Spleen (tissue), 11 donors: ENCODE results near the gene CNPY4. TPM values are rescaled to one million over a fixed set of nuclear protein-coding genes. Genes with fewer than 3 reads are reported as not detected.

ENCODE experiments used
- DNase-seq: peaks from one replicate; pipeline ENCODE4 v3.0.0-alpha.2; 2020
- H3K27ac ChIP-seq, 8 donors: fragments of 200-600 bp; sonication (generic) in 7 of 8; 1 replicate in 4 of 8; 2 replicates in 4 of 8; pipeline versions ENCODE4 v1.5.0 to v1.8.0; 2016 to 2021; ENCODE audit warnings: inconsistent platforms in 4 of 8, mild to moderate bottlenecking in 4 of 8, moderate library complexity in 1 of 8
- H3K27me3 ChIP-seq, 7 donors: fragments of 200-600 bp; sonication (generic) in 6 of 7; replicated peaks in 1 of 7; 1 replicate in 4 of 7; 2 replicates in 3 of 7; pipeline versions ENCODE4 v1.5.0 to v1.8.0; 2016 to 2021; ENCODE audit warnings: inconsistent platforms in 3 of 7, mild to moderate bottlenecking in 1 of 7
- H3K36me3 ChIP-seq, 6 donors: fragments of 200-600 bp; sonication (generic) in 5 of 6; 1 replicate in 4 of 6; 2 replicates in 2 of 6; pipeline versions ENCODE4 v1.5.0 to v1.8.0; 2016 to 2021; ENCODE audit warnings: inconsistent platforms in 2 of 6
- H3K4me1 ChIP-seq, 6 donors: fragments of 200-600 bp; sonication (generic) in 5 of 6; 1 replicate in 3 of 6; 2 replicates in 3 of 6; pipeline versions ENCODE4 v1.5.0 to v1.8.0; 2016 to 2021; ENCODE audit warnings: inconsistent platforms in 3 of 6
- H3K4me3 ChIP-seq, 8 donors: fragments of 200-600 bp; sonication (generic) in 7 of 8; 1 replicate in 4 of 8; 2 replicates in 4 of 8; pipeline versions ENCODE4 v1.5.0 to v1.8.0; 2016 to 2021; ENCODE audit warnings: inconsistent platforms in 4 of 8, mild to moderate bottlenecking in 4 of 8, moderate library complexity in 2 of 8
- H3K9me3 ChIP-seq, 8 donors: fragments of 200-600 bp; sonication (generic) in 7 of 8; 1 replicate in 4 of 8; 2 replicates in 4 of 8; pipeline versions ENCODE4 v1.5.0 to v1.8.0; 2016 to 2021; ENCODE audit warnings: inconsistent platforms in 4 of 8
- POLR2A ChIP-seq, 3 donors: fragments of 450-650 bp; IDR thresholded peaks; one replicate each; pipeline ENCODE4 v1.5.1; 2017; ENCODE audit warnings: antibody characterized with exemption in 3 of 3, mild to moderate bottlenecking in 1 of 3
- POLR2AphosphoS5 ChIP-seq, 3 donors: sonication (generic); formaldehyde crosslinking; IDR thresholded peaks; one replicate each; pipeline ENCODE4 v1.5.1; 2017; ENCODE audit warnings: antibody characterized with exemption in 3 of 3
- WGBS, 5 donors: extraction: QIAGEN DNeasy Blood & Tissue Kit in 3 of 5; methylation state at CpG; one replicate each; pipeline versions ENCODE4 v1.1.5 to v1.1.7; 2013 to 2018; 5-methylcytosine and 5-hydroxymethylcytosine counted together
- intact Hi-C: fragments of 100-400 bp; cut with DNase I; formaldehyde crosslinking; loops from one replicate; pipeline ENCODE4 v1.15.0; 2023; ENCODE audit warnings: low total_unique reads
- polyA plus RNA-seq, 3 donors: library from polyadenylated mRNA; stranded (reverse); fragments of 200-250 nt; gene quantifications; one replicate each; pipeline ENCODE4 v1.2.1, GENCODE V29; 2013
- total RNA-seq, 7 donors: library from RNA; depleted of rRNA in 3 of 7; stranded (reverse); fragments of >200 nt in 3 of 7; fragmentation: NEBNext Ultra II Directional in 4 of 7; extraction: Animal tissue kit (Norgen Biotek cat#: 25700) in 4 of 7; gene quantifications; one replicate each; pipeline versions ENCODE4 v1.1.0 to v1.2.1, GENCODE V29; 2016 to 2021
- TF ChIP-seq, protein P1 (sequence below), 11 experiments: fragments of 200-600 bp in 7 of 11; fragments of 450-650 bp in 4 of 11; sonication (generic) in 4 of 11; IDR thresholded peaks in 8 of 11; conservative IDR thresholded peaks in 3 of 11; 1 replicate in 7 of 11; 2 replicates in 4 of 11; pipeline versions ENCODE4 v1.4.0 to v1.8.0; 2016 to 2021; ENCODE audit warnings: antibody characterized with exemption in 11 of 11, inconsistent platforms in 4 of 11, mild to moderate bottlenecking in 1 of 11
- donor health status: healthy with polysubstance abuse.
- donor health status: DM: no; HTN: no; CAD: no; lungs with moderate emphysema.
- donor health status: DM: no; HTN: no; CAD: no.
- donor health status: Bipolar disorder and iron deficiency.
- donor health status: healthy.
- donor health status: DM: no; HTN: no; CAD: no.
- donor health status: DM: yes; HTN: yes; CAD: no.

CNPY4 gene
- total and polyA plus RNA-seq, 10 donors: 9.7 to 19.7 (median 13.8) TPM

DNA sequence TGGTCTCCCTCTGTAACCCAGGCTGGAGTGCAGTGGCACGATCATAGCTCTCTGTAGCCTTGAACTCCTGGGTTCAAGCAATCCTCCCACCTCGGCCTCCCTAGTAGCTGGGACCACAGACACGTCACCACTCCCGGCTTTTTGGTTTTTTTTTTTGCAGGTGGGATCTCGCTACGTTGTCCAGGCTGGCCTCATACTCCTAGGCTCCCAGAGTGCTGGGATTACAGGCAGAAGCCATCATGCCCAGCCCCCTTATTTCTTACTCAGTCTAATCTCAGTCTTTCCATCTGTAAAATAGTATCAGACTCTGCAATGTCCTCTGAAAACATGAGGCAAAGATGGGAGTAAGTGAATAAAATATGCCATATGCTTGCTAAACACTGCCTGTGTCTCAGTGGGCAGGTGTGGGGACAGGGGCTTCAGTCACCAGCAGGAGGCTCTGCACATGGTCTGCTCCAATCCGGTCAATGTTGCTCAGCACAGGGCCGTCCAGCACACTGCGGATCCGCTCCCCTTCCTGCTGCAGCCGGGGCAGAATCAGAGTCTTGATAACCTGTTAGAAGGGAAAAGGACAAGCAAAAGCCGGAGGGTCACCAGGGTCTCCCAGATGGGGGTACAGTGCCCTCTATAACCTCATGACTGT is 9.8 kb upstream of the CNPY4 start:
- Histone ChIP-seq H3K27me3 (no peaks in the 10 kb centered on the region), H3K4me3 (no peak overlapping the region), H3K4me1 (no peaks in the 10 kb centered on the region), H3K36me3 (peaks cover 0 to 100% (median 81%) of the 10 kb centered on the region in 6 donors), H3K9me3 (no peaks in the 10 kb centered on the region), H3K27ac (no peak overlapping the region)
- DNase-seq: no peak
- intact Hi-C loops: no loop called here
- 86 to 92% (median 89%) methylated on average over 12 of the region's 12 CpGs for WGBS, 5 donors
- TF ChIP-seq, protein P1, sequence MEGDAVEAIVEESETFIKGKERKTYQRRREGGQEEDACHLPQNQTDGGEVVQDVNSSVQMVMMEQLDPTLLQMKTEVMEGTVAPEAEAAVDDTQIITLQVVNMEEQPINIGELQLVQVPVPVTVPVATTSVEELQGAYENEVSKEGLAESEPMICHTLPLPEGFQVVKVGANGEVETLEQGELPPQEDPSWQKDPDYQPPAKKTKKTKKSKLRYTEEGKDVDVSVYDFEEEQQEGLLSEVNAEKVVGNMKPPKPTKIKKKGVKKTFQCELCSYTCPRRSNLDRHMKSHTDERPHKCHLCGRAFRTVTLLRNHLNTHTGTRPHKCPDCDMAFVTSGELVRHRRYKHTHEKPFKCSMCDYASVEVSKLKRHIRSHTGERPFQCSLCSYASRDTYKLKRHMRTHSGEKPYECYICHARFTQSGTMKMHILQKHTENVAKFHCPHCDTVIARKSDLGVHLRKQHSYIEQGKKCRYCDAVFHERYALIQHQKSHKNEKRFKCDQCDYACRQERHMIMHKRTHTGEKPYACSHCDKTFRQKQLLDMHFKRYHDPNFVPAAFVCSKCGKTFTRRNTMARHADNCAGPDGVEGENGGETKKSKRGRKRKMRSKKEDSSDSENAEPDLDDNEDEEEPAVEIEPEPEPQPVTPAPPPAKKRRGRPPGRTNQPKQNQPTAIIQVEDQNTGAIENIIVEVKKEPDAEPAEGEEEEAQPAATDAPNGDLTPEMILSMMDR (IDR thresholded peaks at IDR 0.05 in 8 of 11, conservative IDR thresholded peaks at IDR 0.05 in 3 of 11): no peak
- TF ChIP-seq POLR2A (IDR thresholded peaks at IDR 0.05): no peak
- no peak for TF ChIP-seq POLR2AphosphoS5 (IDR thresholded peaks at IDR 0.05)

DNA sequence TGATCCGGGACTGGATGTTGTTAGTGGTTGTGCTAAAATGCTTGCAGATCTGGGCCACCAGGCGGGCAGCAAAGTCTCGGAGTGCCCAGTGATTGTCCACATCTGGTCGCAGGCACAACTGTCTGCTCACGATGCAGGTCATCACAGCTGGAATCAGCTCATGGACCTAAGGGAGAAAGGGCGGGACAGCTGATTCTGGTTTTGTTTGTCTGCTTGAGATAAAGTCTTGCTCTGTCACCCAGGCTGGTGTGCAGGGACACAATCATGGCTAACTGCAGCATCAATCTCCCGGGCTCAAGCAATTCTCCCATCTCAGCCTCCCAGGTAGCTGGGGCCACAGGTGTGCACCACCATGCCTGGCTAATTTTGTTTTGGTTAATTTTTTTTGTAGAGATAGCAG is 8.3 kb upstream of the CNPY4 start:
- Histone ChIP-seq H3K9me3 (no peaks in the 10 kb centered on the region), H3K4me3 (no peak overlapping the region), H3K27ac (no peak overlapping the region), H3K4me1 (no peaks in the 10 kb centered on the region), H3K27me3 (no peaks in the 10 kb centered on the region), H3K36me3 (peaks cover 0 to 93% (median 78%) of the 10 kb centered on the region in 6 donors)
- intact Hi-C loops: no loop called here
- TF ChIP-seq, protein P1 (IDR thresholded peaks at IDR 0.05 in 8 of 11, conservative IDR thresholded peaks at IDR 0.05 in 3 of 11): no peak
- no peak for TF ChIP-seq POLR2A (IDR thresholded peaks at IDR 0.05)
- no peak for TF ChIP-seq POLR2AphosphoS5 (IDR thresholded peaks at IDR 0.05)
- 90 to 97% (median 95%) methylated on average over 6 to 7 of the region's 7 CpGs for WGBS, 5 donors
- no peak for DNase-seq

DNA sequence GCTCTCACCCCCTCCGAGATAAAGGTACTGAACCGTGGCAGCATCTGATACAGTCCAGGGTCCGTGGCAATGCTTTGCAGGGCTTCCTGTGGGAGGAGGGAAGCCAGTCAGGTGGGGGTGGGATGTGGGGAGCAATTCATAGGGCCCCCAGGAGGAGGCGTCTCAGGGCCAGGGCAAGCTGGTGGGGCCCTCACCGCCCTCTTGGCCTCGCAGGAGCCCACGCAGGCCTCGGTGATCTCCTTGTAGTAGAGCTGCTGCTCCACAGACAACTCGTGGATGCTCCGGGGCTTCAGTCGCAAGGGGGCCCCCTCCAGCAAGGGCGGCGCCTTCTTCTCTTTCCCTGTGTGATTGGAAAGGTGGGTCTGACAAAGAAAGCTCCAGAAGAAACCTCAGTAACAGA is 7.5 kb upstream of the CNPY4 start:
- Histone ChIP-seq H3K9me3 (no peaks in the 10 kb centered on the region), H3K4me1 (no peaks in the 10 kb centered on the region), H3K27me3 (no peaks in the 10 kb centered on the region), H3K27ac (no peak overlapping the region), H3K4me3 (no peak overlapping the region), H3K36me3 (peaks cover 0 to 85% (median 73%) of the 10 kb centered on the region in 6 donors)
- DNase-seq: no peak
- TF ChIP-seq POLR2A (IDR thresholded peaks at IDR 0.05): no peak
- TF ChIP-seq POLR2AphosphoS5 (IDR thresholded peaks at IDR 0.05): peak in 1 of 3 donors; percentile 34
- intact Hi-C loops: no loop called here
- WGBS, 5 donors: 77 to 90% (median 87%) methylated on average over 8 to 13 of the region's 13 CpGs

DNA sequence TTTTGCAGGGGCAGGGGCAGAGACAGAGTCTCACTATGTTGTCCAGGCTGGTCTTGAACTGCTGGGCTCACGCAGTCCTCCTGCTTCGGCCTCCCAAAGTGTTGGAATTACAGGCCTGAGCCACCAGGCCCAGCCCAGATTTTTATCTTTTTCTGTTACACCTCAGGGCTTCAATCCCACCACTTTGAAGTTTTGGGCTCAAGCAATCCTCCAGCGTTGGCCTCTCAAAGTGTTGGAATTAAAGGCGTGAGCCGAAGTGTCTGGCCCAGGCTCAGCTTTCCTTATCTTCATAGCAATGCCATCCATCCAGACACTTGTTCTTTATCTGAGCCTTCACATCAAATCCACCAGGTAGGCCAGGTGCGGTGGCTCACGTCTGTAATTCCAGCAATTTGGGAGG is 4.4 kb upstream of the CNPY4 start:
- TF ChIP-seq, protein P1 (IDR thresholded peaks at IDR 0.05 in 8 of 11, conservative IDR thresholded peaks at IDR 0.05 in 3 of 11): no peak
- TF ChIP-seq POLR2A (IDR thresholded peaks at IDR 0.05): no peak
- no peak for TF ChIP-seq POLR2AphosphoS5 (IDR thresholded peaks at IDR 0.05)
- intact Hi-C loops: no loop called here
- 89 to 97% (median 95%) methylated on average over 7 of the region's 7 CpGs for WGBS, 5 donors
- no peaks in the 10 kb centered on the region for H3K9me3 ChIP-seq
- H3K27ac ChIP-seq: no peak overlapping the region
- no peak for DNase-seq
- H3K4me3 ChIP-seq: no peak overlapping the region
- H3K4me1 ChIP-seq: peaks cover 7 to 26% (median 17%) of the 10 kb centered on the region in 6 donors
- H3K27me3 ChIP-seq: no peaks in the 10 kb centered on the region
- peaks cover 0 to 54% (median 44%) of the 10 kb centered on the region in 6 donors for H3K36me3 ChIP-seq
